Effector memory CD4-positive, alpha-beta T cell (primary cell): ENCODE measurements around the gene SLC2A1.

Experiments used
- DNase-seq, 3 donors: peaks; one replicate each; pipeline ENCODE4 v3.0.0-alpha.2; 2020
- H3K27ac ChIP-seq: 2 replicates; pipeline ENCODE4 v1.7.0; 2013; ENCODE audit warnings: mild to moderate bottlenecking, low read length, moderate library complexity; ENCODE audit not compliant: insufficient read depth, poor library complexity, severe bottlenecking
- H3K27me3 ChIP-seq: replicated peaks from 2 replicates; pipeline ENCODE4 v1.7.0; 2013; ENCODE audit warnings: mild to moderate bottlenecking, low read length; ENCODE audit not compliant: insufficient read depth, control insufficient read depth, poor library complexity, severe bottlenecking
- H3K36me3 ChIP-seq: 2 replicates; pipeline ENCODE4 v1.7.0; 2013; ENCODE audit warnings: mild to moderate bottlenecking, low read length, moderate library complexity; ENCODE audit not compliant: control insufficient read depth, insufficient read depth
- H3K4me1 ChIP-seq: 2 replicates; pipeline ENCODE4 v1.7.0; 2013; ENCODE audit warnings: low read length, mild to moderate bottlenecking; ENCODE audit not compliant: control insufficient read depth, insufficient read depth, poor library complexity, severe bottlenecking
- H3K4me3 ChIP-seq: 2 replicates; pipeline ENCODE4 v1.7.0; 2013; ENCODE audit warnings: low read length, low read depth, mild to moderate bottlenecking; ENCODE audit not compliant: insufficient read depth, poor library complexity, severe bottlenecking
- H3K9me3 ChIP-seq: 2 replicates; pipeline ENCODE4 v1.7.0; 2013; ENCODE audit warnings: mild to moderate bottlenecking, low read length, moderate library complexity; ENCODE audit not compliant: control insufficient read depth

Gene SLC2A1

GRCh38 chr1:42876009-42876408 lies 82.7 kb downstream of the SLC2A1 start:
- Histone ChIP-seq H3K27me3 (no peaks in the 10 kb centered on the region), H3K9me3 (no peaks in the 10 kb centered on the region), H3K27ac (no peak overlapping the region), H3K4me1 (no peaks in the 10 kb centered on the region), H3K36me3 (no peaks in the 10 kb centered on the region), H3K4me3 (no peak overlapping the region)
- DNase-seq = no peak
